Right atrium auricular region (tissue), 2 donors: Measurements from ENCODE around the gene C1QBP. TPM values are rescaled to one million over a fixed set of nuclear protein-coding genes. Genes with fewer than 3 reads are reported as not detected.

Source experiments
- DNase-seq: peaks from one replicate; pipeline ENCODE4 v3.0.0-alpha.2; 2019; ENCODE audit warnings: low spot score
- H3K27ac ChIP-seq, 2 donors: fragments of 200-600 bp; sonication (generic); 1 replicate in 1 of 2; 2 replicates in 1 of 2; pipeline ENCODE4 v1.5.1; 2016 to 2019
- H3K27me3 ChIP-seq, 2 donors: fragments of 200-600 bp; sonication (generic); one replicate each; pipeline versions ENCODE4 v1.5.1 to v1.6.0; 2017 to 2019
- H3K36me3 ChIP-seq: fragments of 200-600 bp; sonication (generic); one replicate; pipeline ENCODE4 v1.5.1; 2016
- H3K4me1 ChIP-seq, 2 donors: fragments of 200-600 bp; sonication (generic); one replicate each; pipeline versions ENCODE4 v1.5.1 to v1.6.0; 2017 to 2019
- H3K4me3 ChIP-seq, 2 donors: fragments of 200-600 bp; sonication (generic); 1 replicate in 1 of 2; 2 replicates in 1 of 2; pipeline ENCODE4 v1.5.1; 2017 to 2019; ENCODE audit warnings: mild to moderate bottlenecking in 1 of 2, moderate library complexity in 1 of 2
- H3K9me3 ChIP-seq, 2 donors: fragments of 200-600 bp; sonication (generic); one replicate each; pipeline ENCODE4 v1.5.1; 2019
- total RNA-seq, 2 donors: library from RNA; depleted of rRNA; stranded (reverse); fragments of >200 nt; gene quantifications; one replicate each; pipeline ENCODE4 v1.1.0, GENCODE V29; 2016
- TF ChIP-seq, protein P1 (sequence below), 2 donors: fragments of 200-600 bp; sonication (generic); IDR thresholded peaks; one replicate each; pipeline ENCODE4 v1.5.1; 2019; ENCODE audit warnings: antibody characterized with exemption in 2 of 2

C1QBP gene
- total RNA-seq, 2 donors from 2014 or later: 82.8 to 126 TPM

DNA sequence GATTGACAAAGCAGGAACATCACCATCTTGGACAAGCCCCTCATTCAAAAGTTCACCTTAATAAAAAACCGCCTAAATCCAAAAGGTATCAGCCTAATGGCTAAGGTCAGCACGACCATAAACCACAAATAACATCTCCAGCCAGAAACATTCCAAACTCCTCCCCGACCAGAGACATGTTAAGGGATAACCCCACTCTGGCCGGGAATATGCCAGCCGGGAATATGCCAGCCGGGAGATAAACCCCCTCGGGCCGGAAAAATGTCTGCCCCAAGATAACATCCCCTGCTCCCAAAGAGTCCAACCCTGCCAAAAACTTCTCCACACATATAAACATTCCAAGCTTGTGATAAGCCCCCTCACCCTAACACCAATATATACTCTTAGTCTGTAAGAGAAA is 28.5 kb upstream of the C1QBP start:
- H3K9me3 ChIP-seq: no peaks in the 10 kb centered on the region
- TF ChIP-seq, protein P1, sequence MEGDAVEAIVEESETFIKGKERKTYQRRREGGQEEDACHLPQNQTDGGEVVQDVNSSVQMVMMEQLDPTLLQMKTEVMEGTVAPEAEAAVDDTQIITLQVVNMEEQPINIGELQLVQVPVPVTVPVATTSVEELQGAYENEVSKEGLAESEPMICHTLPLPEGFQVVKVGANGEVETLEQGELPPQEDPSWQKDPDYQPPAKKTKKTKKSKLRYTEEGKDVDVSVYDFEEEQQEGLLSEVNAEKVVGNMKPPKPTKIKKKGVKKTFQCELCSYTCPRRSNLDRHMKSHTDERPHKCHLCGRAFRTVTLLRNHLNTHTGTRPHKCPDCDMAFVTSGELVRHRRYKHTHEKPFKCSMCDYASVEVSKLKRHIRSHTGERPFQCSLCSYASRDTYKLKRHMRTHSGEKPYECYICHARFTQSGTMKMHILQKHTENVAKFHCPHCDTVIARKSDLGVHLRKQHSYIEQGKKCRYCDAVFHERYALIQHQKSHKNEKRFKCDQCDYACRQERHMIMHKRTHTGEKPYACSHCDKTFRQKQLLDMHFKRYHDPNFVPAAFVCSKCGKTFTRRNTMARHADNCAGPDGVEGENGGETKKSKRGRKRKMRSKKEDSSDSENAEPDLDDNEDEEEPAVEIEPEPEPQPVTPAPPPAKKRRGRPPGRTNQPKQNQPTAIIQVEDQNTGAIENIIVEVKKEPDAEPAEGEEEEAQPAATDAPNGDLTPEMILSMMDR (IDR thresholded peaks at IDR 0.05): no peak
- DNase-seq: no peak

GRCh38 chr17:5466295-5466694 is 27.3 kb upstream of the C1QBP start:
- TF ChIP-seq, protein P1 (IDR thresholded peaks at IDR 0.05): no peak
- Histone ChIP-seq H3K4me3 (no peak overlapping the region), H3K27ac (no peak overlapping the region), H3K9me3 (no peaks in the 10 kb centered on the region), H3K4me1 (peaks cover 0 to 20% of the 10 kb centered on the region in 2 donors), H3K27me3 (no peaks in the 10 kb centered on the region), H3K36me3 (peaks cover 4% of the 10 kb centered on the region)
- no peak for DNase-seq

More for the DNA sequence above, 28.5 kb upstream of the C1QBP start:
- Histone ChIP-seq H3K4me1 (peaks cover 0 to 20% of the 10 kb centered on the region in 2 donors), H3K27ac (no peak overlapping the region), H3K27me3 (no peaks in the 10 kb centered on the region), H3K4me3 (peak overlapping the region; percentile 83 to 88), H3K36me3 (peaks cover 8% of the 10 kb centered on the region)

DNA sequence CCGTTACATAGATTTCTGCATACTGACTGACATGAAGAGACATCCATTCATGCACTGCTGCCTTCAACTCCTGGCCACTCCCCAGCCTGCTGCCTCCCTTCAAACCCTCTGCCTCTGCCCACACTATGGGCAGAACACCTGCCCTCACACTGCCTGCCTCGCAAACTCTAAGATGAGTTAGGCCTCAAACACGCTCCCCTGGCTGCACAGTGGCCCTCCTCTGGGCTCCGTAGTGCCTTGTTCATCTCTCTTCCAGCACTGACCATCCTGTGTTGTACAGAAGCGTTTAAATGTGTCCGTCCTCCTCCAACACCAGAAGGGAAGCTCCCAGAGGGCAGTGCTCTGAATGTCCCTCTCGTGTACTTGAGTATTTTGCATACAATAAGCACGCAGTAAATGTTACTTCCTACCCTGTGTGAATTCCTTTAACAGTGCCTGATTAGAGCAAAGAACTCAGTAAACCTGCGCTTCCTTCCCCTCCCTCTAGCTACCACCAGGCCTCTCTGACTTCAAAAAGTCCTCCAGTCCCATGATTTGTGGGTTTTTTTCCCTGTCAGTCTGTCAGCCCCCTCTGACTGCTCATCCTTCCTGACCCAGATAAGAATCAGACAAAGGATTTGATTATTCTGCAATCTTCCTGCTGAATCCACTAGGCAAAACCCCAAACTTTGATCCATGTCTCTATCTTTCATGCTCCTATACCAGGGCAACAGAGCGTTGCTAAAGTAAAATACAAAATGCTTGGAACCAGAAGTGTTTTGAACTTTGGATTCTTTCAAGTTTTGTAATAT is 26.0 kb upstream of the C1QBP start:
- Histone ChIP-seq H3K36me3 (peaks cover 13% of the 10 kb centered on the region), H3K27ac (no peak overlapping the region), H3K4me1 (peaks cover 0 to 20% of the 10 kb centered on the region in 2 donors), H3K27me3 (no peaks in the 10 kb centered on the region), H3K4me3 (no peak overlapping the region), H3K9me3 (no peaks in the 10 kb centered on the region)
- TF ChIP-seq, protein P1 (IDR thresholded peaks at IDR 0.05): no peak
- no peak for DNase-seq

GRCh38 chr17:5446786-5447185 is 7.8 kb upstream of the C1QBP start:
- TF ChIP-seq, protein P1 (IDR thresholded peaks at IDR 0.05): no peak
- Histone ChIP-seq H3K9me3 (no peaks in the 10 kb centered on the region), H3K27me3 (no peaks in the 10 kb centered on the region), H3K27ac (no peak overlapping the region), H3K4me3 (no peak overlapping the region), H3K36me3 (peaks cover 61% of the 10 kb centered on the region), H3K4me1 (no peaks in the 10 kb centered on the region)
- DNase-seq: no peak

DNA sequence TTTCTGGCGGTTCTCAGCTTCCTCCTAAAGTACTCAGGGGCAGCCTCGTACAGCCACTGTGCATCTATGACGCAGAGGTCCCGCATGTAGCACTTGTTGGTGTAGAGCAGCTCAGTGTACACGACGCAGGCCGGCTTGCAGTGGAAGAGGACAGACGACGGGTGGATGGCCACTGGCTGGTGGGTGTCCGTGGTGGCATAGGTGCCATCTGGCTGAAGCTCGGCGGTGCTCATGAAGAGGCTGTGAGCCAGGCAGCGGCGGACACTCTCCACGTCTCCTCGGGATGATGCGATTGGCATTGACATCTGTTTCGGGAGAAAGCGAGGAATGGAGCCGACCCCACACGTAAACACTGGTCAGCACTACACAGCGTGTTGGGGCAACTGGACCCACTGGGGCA is 5.3 kb upstream of the C1QBP start:
- H3K36me3 ChIP-seq: peaks cover 45% of the 10 kb centered on the region
- no peak overlapping the region for H3K4me3 ChIP-seq
- no peak overlapping the region for H3K27ac ChIP-seq
- no peaks in the 10 kb centered on the region for H3K27me3 ChIP-seq
- H3K9me3 ChIP-seq: no peaks in the 10 kb centered on the region
- no peak for DNase-seq
- TF ChIP-seq, protein P1 (IDR thresholded peaks at IDR 0.05): no peak
- H3K4me1 ChIP-seq: peaks cover 0 to 5% of the 10 kb centered on the region in 2 donors
